HCT116 (cell line): ENCODE results near the gene PARG. TPM values are rescaled to one million over a fixed set of nuclear protein-coding genes. Genes with fewer than 3 reads are reported as not detected.
"Not testable (repeated sequence)": the region's sequence is repeated elsewhere in the genome, so short reads cannot be mapped to it uniquely, and the experiment has no call there.

Experiments used
- ATAC-seq: fragments of 200-7000 bp; cut with Tn5 transposase; 2 replicates; pipeline ENCODE4 v1.9.1; 2020; ENCODE audit warnings: mild to moderate bottlenecking, moderate library complexity
- BruUV-seq: library from RNA; stranded (reverse); fragments of 400-500 nt; replicated peaks from 2 replicates; lab custom pipeline; 2021; lab: Mats Ljungman, UMichigan
- CTCF ChIA-PET: fragments of 300-600 bp; sonication (Branson Sonifier 250); formaldehyde crosslinking; loops from one replicate; lab custom pipeline; 2021; ENCODE audit warnings: antibody characterized with exemption; lab: Charles Lee
- POLR2A ChIA-PET: fragments of 300-600, 350-600 bp; sonication (Branson Sonifier 250); formaldehyde crosslinking; loops from one replicate; lab custom pipeline; 2021; ENCODE audit warnings: antibody characterized with exemption; lab: Charles Lee
- RAD21 ChIA-PET, 2 experiments: fragments of 300-600 bp; sonication (Branson Sonifier 250); formaldehyde crosslinking; loops; one replicate each; lab custom pipeline; 2023; ENCODE audit warnings: low total read pairs in 2 of 2; ENCODE audit not compliant: uncharacterized antibody in 2 of 2, unreplicated experiment in 2 of 2, low non-redundant PET in 1 of 2; lab: Charles Lee
- DNase-seq: peaks from one replicate; pipeline ENCODE4 v3.0.0-alpha.2; 2010; ENCODE audit warnings: low read depth, low spot score
- H2AFZ ChIP-seq: fragments of 200-600 bp; shearing (Covaris generic), sonication (generic); 2 replicates; pipeline ENCODE4 v1.6.1; 2017; ENCODE audit warnings: low read depth, mixed run types, mixed read lengths, antibody characterized with exemption, low read length; ENCODE audit not compliant: poor library complexity, severe bottlenecking
- H3K27ac ChIP-seq: 2 replicates; pipeline ENCODE4 v1.5.1; 2012; ENCODE audit warnings: low read depth, low read length
- H3K27me3 ChIP-seq: fragments of 200-600 bp; sonication (generic); 2 replicates; pipeline ENCODE4 v1.6.1; 2016; ENCODE audit warnings: mixed run types, low read length, mixed read lengths; ENCODE audit not compliant: insufficient read depth
- H3K36me3 ChIP-seq, 2 experiments: fragments of 200-500 bp in 1 of 2; fragments of 200-600 bp in 1 of 2; sonication (Bioruptor generic) in 1 of 2; sonication (generic) in 1 of 2; 2 replicates each; pipeline versions ENCODE4 v1.5.1 to v1.6.1; 2014 to 2016; ENCODE audit warnings: low read length in 2 of 2, inconsistent platforms in 1 of 2, mixed read lengths in 1 of 2, mixed run types in 1 of 2; ENCODE audit not compliant: insufficient read depth in 2 of 2, control insufficient read depth in 1 of 2
- H3K4me1 ChIP-seq, 2 experiments: fragments of 200-600 bp in 1 of 2; sonication (generic) in 1 of 2; 2 replicates each; pipeline versions ENCODE4 v1.5.1 to v1.6.1; 2012 to 2017; ENCODE audit warnings: low read length in 2 of 2, inconsistent platforms in 1 of 2, mild to moderate bottlenecking in 1 of 2, mixed read lengths in 1 of 2, mixed run types in 1 of 2, moderate library complexity in 1 of 2; ENCODE audit not compliant: insufficient read depth in 2 of 2, control insufficient read depth in 1 of 2
- H3K4me2 ChIP-seq: fragments of 200-600 bp; sonication (generic); 2 replicates; pipeline ENCODE4 v1.6.1; 2017; ENCODE audit warnings: mixed run types, low read length, mixed read lengths
- H3K4me3 ChIP-seq, 2 experiments: fragments of 200-600 bp in 1 of 2; sonication (generic) in 1 of 2; replicated peaks in 1 of 2; 2 replicates each; pipeline ENCODE4 v1.5.1; 2011 to 2016; ENCODE audit warnings: low read length in 2 of 2, control low read depth in 1 of 2, low read depth in 1 of 2, mild to moderate bottlenecking in 1 of 2, mixed read lengths in 1 of 2, mixed run types in 1 of 2
- H3K79me2 ChIP-seq: fragments of 200-600 bp; sonication (generic); 2 replicates; pipeline ENCODE4 v1.6.1; 2017; ENCODE audit warnings: mild to moderate bottlenecking, mixed run types, low read length, moderate library complexity, mixed read lengths; ENCODE audit not compliant: insufficient read depth
- H3K9ac ChIP-seq: fragments of 200-600 bp; sonication (generic); 2 replicates; pipeline ENCODE4 v1.6.1; 2016; ENCODE audit warnings: low read length, mixed read lengths
- H3K9me2 ChIP-seq: fragments of 200-600 bp; sonication (generic), shearing (Covaris generic); 2 replicates; pipeline ENCODE4 v1.6.1; 2017; ENCODE audit warnings: mixed run types, mild to moderate bottlenecking, moderate library complexity; ENCODE audit not compliant: insufficient read depth
- H3K9me3 ChIP-seq, 2 experiments: fragments of 200-500 bp in 1 of 2; fragments of 200-600 bp in 1 of 2; sonication (Bioruptor generic) in 1 of 2; sonication (generic) in 1 of 2; 2 replicates each; pipeline ENCODE4 v1.6.1; 2014 to 2017; ENCODE audit warnings: low read length in 2 of 2, mixed read lengths in 2 of 2, inconsistent platforms in 1 of 2, low read depth in 1 of 2, mild to moderate bottlenecking in 1 of 2, mixed run types in 1 of 2, moderate library complexity in 1 of 2; ENCODE audit not compliant: control insufficient read depth in 1 of 2, insufficient read depth in 1 of 2
- H4K20me1 ChIP-seq: fragments of 200-600 bp; sonication (generic), shearing (Covaris generic); 2 replicates; pipeline ENCODE4 v1.6.1; 2017; ENCODE audit warnings: mixed run types, mild to moderate bottlenecking, moderate library complexity; ENCODE audit not compliant: insufficient read depth
- intact Hi-C: fragments of 100-400 bp; cut with micrococcal nuclease; formaldehyde crosslinking; loops from 2 replicates; pipeline ENCODE4 v1.10.0; 2022
- total RNA-seq: library from RNA; stranded (reverse); gene quantifications from one replicate; pipeline ENCODE4 v1.2.1, GENCODE V29; 2021; ENCODE audit not compliant: unreplicated experiment

The PARG gene
- total RNA-seq, 1 experiment from 2014 or later = 30.4 TPM

GRCh38 chr10:49923572-49923971 lies 18.3 kb downstream of the PARG start:
- H3K27me3 ChIP-seq, DNase-seq, POLR2A ChIA-PET, H3K4me2 ChIP-seq, RAD21 ChIA-PET, intact Hi-C loops, H3K9ac ChIP-seq, H3K4me3 ChIP-seq, BruUV-seq, H2AFZ ChIP-seq, H3K9me2 ChIP-seq, CTCF ChIA-PET, ATAC-seq, H3K27ac ChIP-seq, H3K4me1 ChIP-seq, H3K9me3 ChIP-seq, H3K36me3 ChIP-seq, H3K79me2 ChIP-seq, H4K20me1 ChIP-seq: not testable (repeated sequence)

- ATAC-seq, DNase-seq, H3K4me2 ChIP-seq, H3K27me3 ChIP-seq, BruUV-seq, intact Hi-C loops, H3K4me3 ChIP-seq, H3K9ac ChIP-seq, H3K79me2 ChIP-seq, H3K9me3 ChIP-seq, H4K20me1 ChIP-seq, RAD21 ChIA-PET, H3K4me1 ChIP-seq, H3K27ac ChIP-seq, H3K9me2 ChIP-seq, H3K36me3 ChIP-seq, POLR2A ChIA-PET, H2AFZ ChIP-seq: not testable (repeated sequence)
- CTCF ChIA-PET = interaction anchor here (1.1 kb wide), 1 partner anchor 329 kb away, joined by 4 read pairs; no protein-coding TSS in a partner anchor
These were observed 19.8 kb downstream of the PARG start for GRCh38 chr10:49922041-49922440.

DNA sequence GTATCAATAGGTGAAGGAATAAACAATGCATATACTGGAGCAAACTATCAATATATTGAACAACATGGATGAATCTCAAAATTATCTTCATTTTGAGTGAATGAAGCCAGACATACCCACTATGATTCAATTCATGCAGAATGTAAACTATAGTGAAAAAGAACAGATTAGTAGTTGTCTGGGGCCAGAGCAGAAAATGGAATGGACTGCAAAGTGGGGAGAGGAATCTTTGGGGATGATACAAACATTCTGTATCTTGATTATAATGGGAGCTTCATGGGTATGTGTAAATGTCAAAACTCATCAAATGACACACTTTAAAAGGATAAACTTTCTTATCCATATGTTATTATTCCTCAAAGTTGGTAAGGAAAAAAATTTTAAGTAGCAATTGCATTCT lies 23.9 kb downstream of the PARG start:
- H2AFZ ChIP-seq, H4K20me1 ChIP-seq, BruUV-seq, CTCF ChIA-PET, H3K9me3 ChIP-seq, H3K36me3 ChIP-seq, H3K4me3 ChIP-seq, H3K27me3 ChIP-seq, H3K9ac ChIP-seq, DNase-seq, H3K4me1 ChIP-seq, H3K27ac ChIP-seq, H3K79me2 ChIP-seq, H3K4me2 ChIP-seq, POLR2A ChIA-PET, H3K9me2 ChIP-seq, ATAC-seq, RAD21 ChIA-PET: not testable (repeated sequence)
- intact Hi-C loops = loop anchor here (5.0 kb wide), 1 partner anchor 326 kb away; no protein-coding TSS in a partner anchor

- H3K4me3 ChIP-seq, H3K9me2 ChIP-seq, H3K36me3 ChIP-seq, H2AFZ ChIP-seq, CTCF ChIA-PET, H3K27me3 ChIP-seq, ATAC-seq, H3K9ac ChIP-seq, DNase-seq, H4K20me1 ChIP-seq, H3K4me2 ChIP-seq, POLR2A ChIA-PET, H3K9me3 ChIP-seq, BruUV-seq, RAD21 ChIA-PET, H3K4me1 ChIP-seq, H3K79me2 ChIP-seq, H3K27ac ChIP-seq: not testable (repeated sequence)
- intact Hi-C loops = loop anchor here (5.0 kb wide), 1 partner anchor 324 kb away; no protein-coding TSS in a partner anchor
These were observed 25.4 kb downstream of the PARG start for GRCh38 chr10:49916451-49916850.
